B cell (primary cell): ENCODE data around the gene USP26.

Source experiments
- CTCF ChIP-seq: fragments of 200-600 bp; IDR thresholded peaks from one replicate; pipeline ENCODE4 v1.8.0; 2022; ENCODE audit warnings: antibody characterized with exemption, mild to moderate bottlenecking
- EZH2 ChIP-seq: IDR thresholded peaks from 2 replicates; pipeline ENCODE4 v1.6.1; 2012; ENCODE audit warnings: borderline replicate concordance, low read depth, mild to moderate bottlenecking, moderate library complexity, low read length; ENCODE audit not compliant: insufficient read depth, poor library complexity, severe bottlenecking

GRCh38 chrX:133033010-133033409 lies 63.9 kb downstream of the USP26 start:
- TF ChIP-seq CTCF (no peak), EZH2 (no peak)
